Stimulated activated naive B cell treated with anti-CD40 and anti-IgM and Interleukin-4, amounts not matched to agents 10 μg/mL and 1 μg/mL and 100 μg/mL, for 72 hours (primary cell): Measurements from ENCODE around the gene POFUT2.

Experiments
- ATAC-seq, 2 donors: fragments of 150-1000 bp; cut with Tn5 transposase; replicated peaks; 2 replicates each; pipeline ENCODE4 v1.10.0; 2021; ENCODE audit warnings: moderate library complexity in 1 of 2
- DNase-seq: peaks from one replicate; pipeline ENCODE4 v3.0.0; 2021
- H3K27ac Mint-ChIP-seq: one replicate; pipeline ENCODE4 v1.8.0; 2022; ENCODE audit warnings: mild to moderate bottlenecking, mixed read lengths
- H3K27me3 Mint-ChIP-seq, 2 donors: one replicate each; pipeline ENCODE4 v1.8.0; 2022; ENCODE audit warnings: mixed read lengths in 2 of 2
- H3K36me3 Mint-ChIP-seq, 2 donors: one replicate each; pipeline ENCODE4 v1.8.0; 2022; ENCODE audit warnings: mixed read lengths in 2 of 2, mild to moderate bottlenecking in 1 of 2
- H3K4me1 Mint-ChIP-seq, 2 donors: one replicate each; pipeline ENCODE4 v1.8.0; 2022; ENCODE audit warnings: mixed read lengths in 2 of 2, mild to moderate bottlenecking in 1 of 2
- H3K4me3 Mint-ChIP-seq, 2 donors: one replicate each; pipeline ENCODE4 v1.8.0; 2022; ENCODE audit warnings: mild to moderate bottlenecking in 2 of 2, mixed read lengths in 2 of 2, moderate library complexity in 1 of 2
- H3K9me3 Mint-ChIP-seq, 2 donors: one replicate each; pipeline ENCODE4 v1.8.0; 2022; ENCODE audit warnings: mixed read lengths in 2 of 2, mild to moderate bottlenecking in 1 of 2

The POFUT2 gene

GRCh38 chr21:45225741-45226327 lies 61.9 kb downstream of the POFUT2 start:
- H3K27ac Mint-ChIP-seq = peak overlapping the region; percentile 15
- DNase-seq (no peak), ATAC-seq (no peak)
- no peaks in the 10 kb centered on the region for H3K27me3 Mint-ChIP-seq
- peaks cover 17 to 23% of the 10 kb centered on the region in 2 donors for H3K4me1 Mint-ChIP-seq
- peaks cover 19 to 34% of the 10 kb centered on the region in 2 donors for H3K36me3 Mint-ChIP-seq
- H3K9me3 Mint-ChIP-seq = no peaks in the 10 kb centered on the region
- no peak overlapping the region for H3K4me3 Mint-ChIP-seq

GRCh38 chr21:45225041-45225740 lies 62.5 kb downstream of the POFUT2 start:
- Mint-ChIP-seq H3K4me3 (no peak overlapping the region), H3K9me3 (no peaks in the 10 kb centered on the region), H3K4me1 (peaks cover 17 to 23% of the 10 kb centered on the region in 2 donors), H3K27me3 (no peaks in the 10 kb centered on the region), H3K27ac (no peak overlapping the region), H3K36me3 (peaks cover 22 to 40% of the 10 kb centered on the region in 2 donors)
- no peak for ATAC-seq
- no peak for DNase-seq

- Mint-ChIP-seq H3K36me3 (peaks cover 27 to 44% of the 10 kb centered on the region in 2 donors), H3K27ac (peak overlapping the region; percentile 86), H3K9me3 (no peaks in the 10 kb centered on the region), H3K27me3 (no peaks in the 10 kb centered on the region), H3K4me3 (peak overlapping the region in 1 of 2 donors; percentile 21), H3K4me1 (peaks cover 17 to 23% of the 10 kb centered on the region in 2 donors)
- DNase-seq (no peak), ATAC-seq (no peak)
Observed at GRCh38 chr21:45224189-45224938, 63.3 kb downstream of the POFUT2 start.

- Mint-ChIP-seq H3K27ac (peak overlapping the region; percentile 86), H3K27me3 (no peaks in the 10 kb centered on the region), H3K4me3 (no peak overlapping the region), H3K9me3 (no peaks in the 10 kb centered on the region), H3K4me1 (peaks cover 17 to 18% of the 10 kb centered on the region in 2 donors), H3K36me3 (peaks cover 27 to 47% of the 10 kb centered on the region in 2 donors)
- DNase-seq = no peak
- no peak for ATAC-seq
Observed at GRCh38 chr21:45223236-45224185, 64.2 kb downstream of the POFUT2 start.

- peaks cover 39 to 59% of the 10 kb centered on the region in 2 donors for H3K36me3 Mint-ChIP-seq
- no peak for DNase-seq
- H3K27ac Mint-ChIP-seq = no peak overlapping the region
- no peak for ATAC-seq
- peaks cover 4% of the 10 kb centered on the region in 2 donors for H3K9me3 Mint-ChIP-seq
- no peak overlapping the region for H3K4me3 Mint-ChIP-seq
- no peaks in the 10 kb centered on the region for H3K27me3 Mint-ChIP-seq
- peaks cover 7 to 11% of the 10 kb centered on the region in 2 donors for H3K4me1 Mint-ChIP-seq
Observed at GRCh38 chr21:45222001-45222400, 65.7 kb downstream of the POFUT2 start.

- H3K36me3 Mint-ChIP-seq = peaks cover 44 to 67% of the 10 kb centered on the region in 2 donors
- H3K27ac Mint-ChIP-seq = no peak overlapping the region
- ATAC-seq (no peak), DNase-seq (no peak)
- peaks cover 4 to 8% of the 10 kb centered on the region in 2 donors for H3K9me3 Mint-ChIP-seq
- no peaks in the 10 kb centered on the region for H3K27me3 Mint-ChIP-seq
- no peak overlapping the region for H3K4me3 Mint-ChIP-seq
- peaks cover 0 to 4% of the 10 kb centered on the region in 2 donors for H3K4me1 Mint-ChIP-seq
Observed at GRCh38 chr21:45220714-45221490, 66.8 kb downstream of the POFUT2 start.

GRCh38 chr21:45220071-45220481 lies 67.6 kb downstream of the POFUT2 start:
- H3K27me3 Mint-ChIP-seq = no peaks in the 10 kb centered on the region
- DNase-seq (no peak), ATAC-seq (no peak)
- no peak overlapping the region for H3K4me3 Mint-ChIP-seq
- H3K4me1 Mint-ChIP-seq = peaks cover 0 to 2% of the 10 kb centered on the region in 2 donors
- H3K27ac Mint-ChIP-seq = no peak overlapping the region
- peaks cover 4 to 8% of the 10 kb centered on the region in 2 donors for H3K9me3 Mint-ChIP-seq
- H3K36me3 Mint-ChIP-seq = peaks cover 42 to 64% of the 10 kb centered on the region in 2 donors

GRCh38 chr21:45219517-45219916 lies 68.2 kb downstream of the POFUT2 start:
- Mint-ChIP-seq H3K27ac (no peak overlapping the region), H3K27me3 (no peaks in the 10 kb centered on the region), H3K9me3 (peaks cover 4 to 8% of the 10 kb centered on the region in 2 donors), H3K36me3 (peaks cover 47 to 70% of the 10 kb centered on the region in 2 donors), H3K4me1 (peaks cover 0 to 2% of the 10 kb centered on the region in 2 donors), H3K4me3 (no peak overlapping the region)
- ATAC-seq = no peak
- no peak for DNase-seq

- no peaks in the 10 kb centered on the region for H3K27me3 Mint-ChIP-seq
- peaks cover 4 to 8% of the 10 kb centered on the region in 2 donors for H3K9me3 Mint-ChIP-seq
- no peak overlapping the region for H3K4me3 Mint-ChIP-seq
- ATAC-seq (no peak), DNase-seq (no peak)
- no peak overlapping the region for H3K27ac Mint-ChIP-seq
- H3K4me1 Mint-ChIP-seq = no peaks in the 10 kb centered on the region
- peaks cover 47 to 75% of the 10 kb centered on the region in 2 donors for H3K36me3 Mint-ChIP-seq
Observed at GRCh38 chr21:45217010-45217409, 70.7 kb downstream of the POFUT2 start.

- H3K4me3 Mint-ChIP-seq = no peak overlapping the region
- H3K27ac Mint-ChIP-seq = no peak overlapping the region
- peaks cover 0 to 6% of the 10 kb centered on the region in 2 donors for H3K4me1 Mint-ChIP-seq
- peaks cover 49 to 68% of the 10 kb centered on the region in 2 donors for H3K36me3 Mint-ChIP-seq
- ATAC-seq (no peak), DNase-seq (no peak)
- peaks cover 4 to 8% of the 10 kb centered on the region in 2 donors for H3K9me3 Mint-ChIP-seq
- H3K27me3 Mint-ChIP-seq = no peaks in the 10 kb centered on the region
Observed at GRCh38 chr21:45215213-45215612, 72.5 kb downstream of the POFUT2 start.
